Nephron progenitor cell (in vitro differentiated cells): ENCODE measurements around the gene GPM6B.

Experiments used
- DNase-seq: peaks from one replicate; pipeline ENCODE4 v3.0.0; 2021
- H3K27ac Mint-ChIP-seq: 2 replicates; pipeline ENCODE4 v1.8.0; 2021; ENCODE audit warnings: mild to moderate bottlenecking, moderate library complexity, mixed read lengths
- H3K27me3 Mint-ChIP-seq: 2 replicates; pipeline ENCODE4 v1.8.0; 2021; ENCODE audit warnings: mild to moderate bottlenecking, low read depth, mixed read lengths; ENCODE audit not compliant: poor library complexity
- H3K36me3 Mint-ChIP-seq: 2 replicates; pipeline ENCODE4 v1.8.0; 2021; ENCODE audit warnings: low read depth, mixed read lengths
- H3K4me1 Mint-ChIP-seq: 2 replicates; pipeline ENCODE4 v1.8.0; 2021; ENCODE audit warnings: mixed read lengths
- H3K4me3 Mint-ChIP-seq: 2 replicates; pipeline ENCODE4 v1.8.0; 2021; ENCODE audit warnings: mild to moderate bottlenecking, moderate library complexity, mixed read lengths
- H3K9me3 Mint-ChIP-seq: 2 replicates; pipeline ENCODE4 v1.8.0; 2021; ENCODE audit warnings: mild to moderate bottlenecking, moderate library complexity, mixed read lengths
- CTCF ChIP-seq: fragments of 200-600 bp; sonication (generic); IDR thresholded peaks from 2 replicates; pipeline ENCODE4 v1.5.0; 2021; ENCODE audit warnings: antibody characterized with exemption

GPM6B gene

GRCh38 chrX:13840121-13840520 is 23.2 kb upstream of the GPM6B start:
- H3K9me3 Mint-ChIP-seq, result peaks cover 19% of the 10 kb centered on the region
- peaks cover 18% of the 10 kb centered on the region for H3K4me1 Mint-ChIP-seq
- H3K36me3 Mint-ChIP-seq, result no peaks in the 10 kb centered on the region
- TF ChIP-seq CTCF, result no peak
- DNase-seq, result no peak
- H3K27me3 Mint-ChIP-seq, result no peaks in the 10 kb centered on the region
- H3K27ac Mint-ChIP-seq, result no peak overlapping the region
- no peak overlapping the region for H3K4me3 Mint-ChIP-seq

- no peaks in the 10 kb centered on the region for H3K36me3 Mint-ChIP-seq
- peak; percentile 4 for DNase-seq
- TF ChIP-seq CTCF, result no peak
- peak overlapping the region; percentile 60 for H3K27ac Mint-ChIP-seq
- H3K4me1 Mint-ChIP-seq, result peaks cover 18% of the 10 kb centered on the region
- H3K4me3 Mint-ChIP-seq, result peak overlapping the region; percentile 50
- no peaks in the 10 kb centered on the region for H3K27me3 Mint-ChIP-seq
- H3K9me3 Mint-ChIP-seq, result peaks cover 14% of the 10 kb centered on the region
Observed at GRCh38 chrX:13837290-13837745, 20.4 kb upstream of the GPM6B start.

- Mint-ChIP-seq H3K4me3 (no peak overlapping the region), H3K4me1 (peaks cover 18% of the 10 kb centered on the region), H3K27ac (no peak overlapping the region), H3K9me3 (peaks cover 10% of the 10 kb centered on the region), H3K36me3 (no peaks in the 10 kb centered on the region), H3K27me3 (no peaks in the 10 kb centered on the region)
- no peak for DNase-seq
- TF ChIP-seq CTCF, result no peak
Observed at GRCh38 chrX:13836575-13836974, 19.7 kb upstream of the GPM6B start.

GRCh38 chrX:13835825-13836224 is 18.9 kb upstream of the GPM6B start:
- TF ChIP-seq CTCF, result no peak
- DNase-seq, result no peak
- peaks cover 18% of the 10 kb centered on the region for H3K4me1 Mint-ChIP-seq
- H3K27ac Mint-ChIP-seq, result no peak overlapping the region
- no peaks in the 10 kb centered on the region for H3K27me3 Mint-ChIP-seq
- H3K9me3 Mint-ChIP-seq, result peaks cover 16% of the 10 kb centered on the region
- no peaks in the 10 kb centered on the region for H3K36me3 Mint-ChIP-seq
- H3K4me3 Mint-ChIP-seq, result no peak overlapping the region

- no peak overlapping the region for H3K4me3 Mint-ChIP-seq
- TF ChIP-seq CTCF, result no peak
- H3K27me3 Mint-ChIP-seq, result no peaks in the 10 kb centered on the region
- H3K36me3 Mint-ChIP-seq, result no peaks in the 10 kb centered on the region
- H3K27ac Mint-ChIP-seq, result no peak overlapping the region
- peaks cover 16% of the 10 kb centered on the region for H3K9me3 Mint-ChIP-seq
- DNase-seq, result no peak
- H3K4me1 Mint-ChIP-seq, result peaks cover 18% of the 10 kb centered on the region
Observed at GRCh38 chrX:13834355-13834754, 17.5 kb upstream of the GPM6B start.

GRCh38 chrX:13829983-13830382 is 13.1 kb upstream of the GPM6B start:
- no peaks in the 10 kb centered on the region for H3K4me1 Mint-ChIP-seq

More at GRCh38 chrX:13829983-13830382, 13.1 kb upstream of the GPM6B start:
- no peaks in the 10 kb centered on the region for H3K27me3 Mint-ChIP-seq
- H3K9me3 Mint-ChIP-seq, result peaks cover 41% of the 10 kb centered on the region
- H3K36me3 Mint-ChIP-seq, result peaks cover 11% of the 10 kb centered on the region
- H3K4me3 Mint-ChIP-seq, result no peak overlapping the region
- H3K27ac Mint-ChIP-seq, result no peak overlapping the region
- no peak for DNase-seq
- no peak for TF ChIP-seq CTCF
